ENCODE measurements around the gene CDC42EP2.

CDC42EP2 gene

GRCh38 chr11:65298131-65298535 lies 16.5 kb upstream of the CDC42EP2 start:
- Histone ChIP-seq H3K36me3 (ENCODE audit: control insufficient read depth, insufficient read depth, low read length) (peaks cover 25% of the 10 kb centered on the region), H3K9me3 (ENCODE audit: control insufficient read depth, insufficient read depth, low read length) (no peaks in the 10 kb centered on the region), H3K4me3 (ENCODE audit: low read length) (no peak overlapping the region), H3K4me1 (ENCODE audit: control insufficient read depth, insufficient read depth, low read length) (peaks cover 4% of the 10 kb centered on the region; the same call in 1 of the 2 replicates), H3K27me3 (ENCODE audit: control insufficient read depth, insufficient read depth, low read length) (no peaks in the 10 kb centered on the region), H3K27ac (ENCODE audit: low read length) (no peak overlapping the region)
- no CpG with 5 or more reads among the region's 8 CpGs for WGBS (ENCODE audit: insufficient coverage, insufficient read length)
- DNase-seq (ENCODE audit: low read depth, low spot score) = no peak

- DNase-seq (ENCODE audit: low read depth, low spot score) = no peak
- Histone ChIP-seq H3K4me3 (ENCODE audit: low read length) (no peak overlapping the region), H3K27ac (ENCODE audit: low read length) (no peak overlapping the region), H3K36me3 (ENCODE audit: control insufficient read depth, insufficient read depth, low read length) (peaks cover 25% of the 10 kb centered on the region), H3K27me3 (ENCODE audit: control insufficient read depth, insufficient read depth, low read length) (no peaks in the 10 kb centered on the region), H3K9me3 (ENCODE audit: control insufficient read depth, insufficient read depth, low read length) (no peaks in the 10 kb centered on the region), H3K4me1 (ENCODE audit: control insufficient read depth, insufficient read depth, low read length) (peaks cover 4% of the 10 kb centered on the region; the same call in 1 of the 2 replicates)
- WGBS (ENCODE audit: insufficient coverage, insufficient read length) = no CpG with 5 or more reads among the region's 12 CpGs
These were observed 15.9 kb upstream of the CDC42EP2 start for GRCh38 chr11:65298655-65299179.

GRCh38 chr11:65300621-65301275 lies 13.9 kb upstream of the CDC42EP2 start:
- Histone ChIP-seq H3K27me3 (ENCODE audit: control insufficient read depth, insufficient read depth, low read length) (no peaks in the 10 kb centered on the region), H3K27ac (ENCODE audit: low read length) (no peak overlapping the region), H3K4me1 (ENCODE audit: control insufficient read depth, insufficient read depth, low read length) (peaks cover 4% of the 10 kb centered on the region; the same call in 1 of the 2 replicates), H3K9me3 (ENCODE audit: control insufficient read depth, insufficient read depth, low read length) (no peaks in the 10 kb centered on the region), H3K36me3 (ENCODE audit: control insufficient read depth, insufficient read depth, low read length) (peaks cover 12% of the 10 kb centered on the region), H3K4me3 (ENCODE audit: low read length) (no peak overlapping the region)
- no CpG with 5 or more reads among the region's 17 CpGs for WGBS (ENCODE audit: insufficient coverage, insufficient read length)
- no peak for DNase-seq (ENCODE audit: low read depth, low spot score)

- DNase-seq (ENCODE audit: low read depth, low spot score) = no peak
- WGBS (ENCODE audit: insufficient coverage, insufficient read length) = no CpG with 5 or more reads among the region's 12 CpGs
- Histone ChIP-seq H3K36me3 (ENCODE audit: control insufficient read depth, insufficient read depth, low read length) (peaks cover 6% of the 10 kb centered on the region; the same call in 1 of the 2 replicates), H3K27ac (ENCODE audit: low read length) (no peak overlapping the region), H3K27me3 (ENCODE audit: control insufficient read depth, insufficient read depth, low read length) (no peaks in the 10 kb centered on the region), H3K4me3 (ENCODE audit: low read length) (no peak overlapping the region), H3K4me1 (ENCODE audit: control insufficient read depth, insufficient read depth, low read length) (peaks cover 4% of the 10 kb centered on the region; the same call in 1 of the 2 replicates), H3K9me3 (ENCODE audit: control insufficient read depth, insufficient read depth, low read length) (no peaks in the 10 kb centered on the region)
These were observed 13.0 kb upstream of the CDC42EP2 start for GRCh38 chr11:65301491-65302329.

GRCh38 chr11:65303555-65303954 lies 11.1 kb upstream of the CDC42EP2 start:
- no CpG with 5 or more reads among the region's 3 CpGs for WGBS (ENCODE audit: insufficient coverage, insufficient read length)
- DNase-seq (ENCODE audit: low read depth, low spot score) = no peak
- Histone ChIP-seq H3K4me3 (ENCODE audit: low read length) (no peak overlapping the region), H3K4me1 (ENCODE audit: control insufficient read depth, insufficient read depth, low read length) (peaks cover 4% of the 10 kb centered on the region; the same call in 1 of the 2 replicates), H3K36me3 (ENCODE audit: control insufficient read depth, insufficient read depth, low read length) (no peaks in the 10 kb centered on the region), H3K9me3 (ENCODE audit: control insufficient read depth, insufficient read depth, low read length) (no peaks in the 10 kb centered on the region), H3K27ac (ENCODE audit: low read length) (no peak overlapping the region), H3K27me3 (ENCODE audit: control insufficient read depth, insufficient read depth, low read length) (no peaks in the 10 kb centered on the region)

GRCh38 chr11:65304110-65304509 lies 10.6 kb upstream of the CDC42EP2 start:
- peaks cover 4% of the 10 kb centered on the region; the same call in 1 of the 2 replicates for H3K4me1 ChIP-seq (ENCODE audit: control insufficient read depth, insufficient read depth, low read length)
- no peaks in the 10 kb centered on the region for H3K9me3 ChIP-seq (ENCODE audit: control insufficient read depth, insufficient read depth, low read length)
- DNase-seq (ENCODE audit: low read depth, low spot score) = no peak
- no peak overlapping the region for H3K27ac ChIP-seq (ENCODE audit: low read length)
- H3K4me3 ChIP-seq (ENCODE audit: low read length) = no peak overlapping the region
- no peaks in the 10 kb centered on the region for H3K36me3 ChIP-seq (ENCODE audit: control insufficient read depth, insufficient read depth, low read length)
- H3K27me3 ChIP-seq (ENCODE audit: control insufficient read depth, insufficient read depth, low read length) = no peaks in the 10 kb centered on the region
- WGBS (ENCODE audit: insufficient coverage, insufficient read length) = 98% methylated on average over 3 of the region's 4 CpGs

GRCh38 chr11:65304613-65305012 lies 10.1 kb upstream of the CDC42EP2 start:
- Histone ChIP-seq H3K9me3 (ENCODE audit: control insufficient read depth, insufficient read depth, low read length) (no peaks in the 10 kb centered on the region), H3K27me3 (ENCODE audit: control insufficient read depth, insufficient read depth, low read length) (no peaks in the 10 kb centered on the region), H3K4me1 (ENCODE audit: control insufficient read depth, insufficient read depth, low read length) (peaks cover 4% of the 10 kb centered on the region; the same call in 1 of the 2 replicates), H3K4me3 (ENCODE audit: low read length) (no peak overlapping the region), H3K36me3 (ENCODE audit: control insufficient read depth, insufficient read depth, low read length) (no peaks in the 10 kb centered on the region), H3K27ac (ENCODE audit: low read length) (no peak overlapping the region)
- no CpG with 5 or more reads among the region's 7 CpGs for WGBS (ENCODE audit: insufficient coverage, insufficient read length)
- no peak for DNase-seq (ENCODE audit: low read depth, low spot score)

- WGBS (ENCODE audit: insufficient coverage, insufficient read length) = no CpG with 5 or more reads among the region's 17 CpGs
- Histone ChIP-seq H3K9me3 (ENCODE audit: control insufficient read depth, insufficient read depth, low read length) (no peaks in the 10 kb centered on the region), H3K27me3 (ENCODE audit: control insufficient read depth, insufficient read depth, low read length) (no peaks in the 10 kb centered on the region), H3K27ac (ENCODE audit: low read length) (no peak overlapping the region), H3K36me3 (ENCODE audit: control insufficient read depth, insufficient read depth, low read length) (no peaks in the 10 kb centered on the region), H3K4me1 (ENCODE audit: control insufficient read depth, insufficient read depth, low read length) (peaks cover 4% of the 10 kb centered on the region; the same call in 1 of the 2 replicates), H3K4me3 (ENCODE audit: low read length) (no peak overlapping the region)
- DNase-seq (ENCODE audit: low read depth, low spot score) = no peak
These were observed 9.0 kb upstream of the CDC42EP2 start for GRCh38 chr11:65305501-65306268.

GRCh38 chr11:65307298-65308229 lies 7.1 kb upstream of the CDC42EP2 start:
- Histone ChIP-seq H3K9me3 (ENCODE audit: control insufficient read depth, insufficient read depth, low read length) (no peaks in the 10 kb centered on the region), H3K27ac (ENCODE audit: low read length) (no peak overlapping the region), H3K4me1 (ENCODE audit: control insufficient read depth, insufficient read depth, low read length) (no peaks in the 10 kb centered on the region), H3K27me3 (ENCODE audit: control insufficient read depth, insufficient read depth, low read length) (no peaks in the 10 kb centered on the region), H3K36me3 (ENCODE audit: control insufficient read depth, insufficient read depth, low read length) (no peaks in the 10 kb centered on the region), H3K4me3 (ENCODE audit: low read length) (no peak overlapping the region)
- no CpG with 5 or more reads among the region's 6 CpGs for WGBS (ENCODE audit: insufficient coverage, insufficient read length)
- DNase-seq (ENCODE audit: low read depth, low spot score) = no peak

Measured in iPS DF 6.9 (cell line).